Esophagus mucosa (tissue), 1 donor: Measurements from ENCODE around the gene ZSCAN20. TPM values are rescaled to one million over a fixed set of nuclear protein-coding genes. Genes with fewer than 3 reads are reported as not detected.

ENCODE experiments used
- ATAC-seq: fragments of 200-7000 bp; cut with Tn5 transposase; one replicate; pipeline ENCODE4 v1.9.1; 2020
- total RNA-seq: library from RNA; stranded (reverse); gene quantifications from one replicate; pipeline ENCODE4 v1.2.4, GENCODE V29; 2023
- donor health status: DM: yes; HTN: yes; CAD: no.

Gene ZSCAN20
- total RNA-seq, 1 donor from 2014 or later: 2.4 TPM

DNA sequence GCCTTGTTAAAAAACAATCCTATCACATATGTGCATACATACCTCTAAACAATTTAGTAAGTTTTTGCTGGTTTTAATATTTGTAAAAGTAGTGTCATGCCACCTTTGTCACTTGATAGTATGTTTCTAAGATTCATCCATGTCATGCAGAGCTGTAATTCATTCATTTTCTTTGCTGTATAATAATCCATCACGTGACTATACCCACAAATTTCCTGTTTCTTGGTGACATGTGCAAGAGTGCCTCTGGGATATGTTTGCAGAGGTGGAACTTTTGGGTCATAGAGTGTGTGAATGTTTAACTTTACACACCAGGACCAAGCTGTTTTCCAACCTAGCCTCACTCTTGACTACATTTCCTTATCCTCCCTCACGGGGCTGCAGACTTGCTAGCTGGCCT lies 62.9 kb downstream of the ZSCAN20 start:
- ATAC-seq: no peak

DNA sequence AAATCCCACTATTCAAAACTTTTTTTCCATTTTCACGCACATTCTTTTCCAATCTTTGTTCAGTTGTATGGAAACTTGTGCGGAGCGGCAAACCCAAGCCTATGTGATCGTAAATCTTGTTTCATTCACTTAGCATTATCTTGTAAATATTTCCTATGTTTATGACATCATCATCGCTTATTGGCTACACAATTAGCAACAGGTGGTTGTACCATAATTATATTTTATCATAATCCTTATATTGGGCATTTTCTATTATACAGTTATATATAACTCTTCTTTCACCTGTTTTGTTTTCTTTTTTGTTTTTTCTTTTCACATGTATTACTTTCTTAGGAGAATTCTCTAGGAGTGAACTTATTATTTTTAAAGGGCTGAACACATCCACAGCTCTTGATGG lies 65.4 kb downstream of the ZSCAN20 start:
- no peak for ATAC-seq

DNA sequence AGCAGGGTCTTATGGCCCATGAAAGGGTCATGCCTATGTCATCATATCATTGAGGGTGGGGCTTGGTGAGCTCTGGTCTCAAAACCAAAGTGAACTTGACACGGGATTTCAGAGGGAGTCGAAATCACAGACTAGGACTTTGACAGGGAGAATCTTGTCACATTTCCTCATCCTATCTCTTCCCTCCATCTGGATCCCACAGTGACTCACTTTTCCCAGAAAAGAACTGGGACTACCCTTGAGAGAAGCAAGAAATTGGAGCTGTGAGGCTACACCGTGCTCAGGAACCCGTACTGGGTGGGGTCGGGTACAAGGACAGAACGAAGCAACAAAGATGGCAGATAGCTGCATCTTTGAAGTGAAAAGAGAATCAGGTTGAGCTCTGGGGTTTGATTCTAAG lies 69.5 kb downstream of the ZSCAN20 start:
- ATAC-seq: no peak

Other genes starting within 250 kb of the ZSCAN20 start
- 14.0 TPM for gene ZNF362, start 216.2 kb upstream of the ZSCAN20 start, total RNA-seq
- not detected for gene A3GALT2, start 151.5 kb upstream of the ZSCAN20 start, total RNA-seq
- gene PHC2, start 41.5 kb upstream of the ZSCAN20 start, total RNA-seq: 28.6 TPM